ENCODE data around the gene TALDO1. TPM values are rescaled to one million over a fixed set of nuclear protein-coding genes. Genes with fewer than 3 reads are reported as not detected.
A peak's percentile ranks its signal among the peaks of the same experiment; 100 is the strongest.

TALDO1 gene
- total RNA-seq, 2 experiments from 2014 or later, result 199 to 206 TPM

- peak overlapping the region; percentile 79 for H3K27ac Mint-ChIP-seq
- DNase-seq (no peak), ATAC-seq (ENCODE audit: low read depth) (no peak)
- H3K27me3 Mint-ChIP-seq, result no peaks in the 10 kb centered on the region
- H3K36me3 Mint-ChIP-seq, result peaks cover 14% of the 10 kb centered on the region
- POLR2A ChIA-PET, result interaction anchor here (0.8 to 1.3 kb wide), 2 partner anchors 8 to 30 kb away, joined by 3 to 21 read pairs; partner anchors contain the start of gene PNPLA2
- H3K4me1 Mint-ChIP-seq, result peaks cover 26% of the 10 kb centered on the region
- no peaks in the 10 kb centered on the region for H3K9me3 Mint-ChIP-seq
- H3K4me3 Mint-ChIP-seq, result peak overlapping the region; percentile 91
Observed at GRCh38 chr11:811446-812245, 64.4 kb downstream of the TALDO1 start.

- POLR2A ChIA-PET, result interaction anchor here (1.1 kb wide), 1 partner anchor 20 kb away, joined by 4 read pairs; the partner anchor contains the start of gene CD151
- Mint-ChIP-seq H3K36me3 (peaks cover 14% of the 10 kb centered on the region), H3K9me3 (no peaks in the 10 kb centered on the region), H3K27me3 (no peaks in the 10 kb centered on the region), H3K27ac (peak overlapping the region; percentile 45), H3K4me1 (peaks cover 26% of the 10 kb centered on the region), H3K4me3 (no peak overlapping the region)
- ATAC-seq (ENCODE audit: low read depth), result no peak
- DNase-seq, result no peak
Observed at GRCh38 chr11:812390-812789, 65.1 kb downstream of the TALDO1 start.

- H3K27me3 Mint-ChIP-seq, result no peaks in the 10 kb centered on the region
- ATAC-seq (ENCODE audit: low read depth) (no peak), DNase-seq (no peak)
- H3K4me1 Mint-ChIP-seq, result peaks cover 23% of the 10 kb centered on the region
- H3K4me3 Mint-ChIP-seq, result no peak overlapping the region
- H3K27ac Mint-ChIP-seq, result no peak overlapping the region
- POLR2A ChIA-PET, result interaction anchor here (1.1 kb wide), 1 partner anchor 20 kb away, joined by 4 read pairs; the partner anchor contains the start of gene CD151
- no peaks in the 10 kb centered on the region for H3K9me3 Mint-ChIP-seq
- H3K36me3 Mint-ChIP-seq, result peaks cover 14% of the 10 kb centered on the region
Observed at GRCh38 chr11:813072-813455, 65.8 kb downstream of the TALDO1 start.

GRCh38 chr11:813456-814096 is 66.3 kb downstream of the TALDO1 start:
- H3K27ac Mint-ChIP-seq, result no peak overlapping the region
- H3K4me1 Mint-ChIP-seq, result peaks cover 21% of the 10 kb centered on the region
- peaks cover 14% of the 10 kb centered on the region for H3K36me3 Mint-ChIP-seq
- H3K9me3 Mint-ChIP-seq, result no peaks in the 10 kb centered on the region
- no peak for DNase-seq
- H3K4me3 Mint-ChIP-seq, result no peak overlapping the region
- H3K27me3 Mint-ChIP-seq, result no peaks in the 10 kb centered on the region
- POLR2A ChIA-PET, result interaction anchor here (1.1 kb wide), 1 partner anchor 19 kb away, joined by 4 read pairs; the partner anchor contains the start of gene CD151
- ATAC-seq (ENCODE audit: low read depth), result no peak

Other genes starting within 250 kb of the TALDO1 start
- gene RNH1, start 240.2 kb upstream of the TALDO1 start, total RNA-seq, result 10 to 100 TPM; 88.9 to 93.2 TPM
- 10 to 100 TPM; 47.6 to 49.9 TPM for gene HRAS, start 211.9 kb upstream of the TALDO1 start, total RNA-seq
- gene LRRC56, start 209.9 kb upstream of the TALDO1 start, total RNA-seq, result 1 to 10 TPM; 4.3 to 4.7 TPM
- gene LMNTD2, start 186.7 kb upstream of the TALDO1 start, total RNA-seq, result 1 to 10 TPM; 2.5 to 2.7 TPM
- 10 to 100 TPM; 36.5 to 41.0 TPM for gene RASSF7, start 186.5 kb upstream of the TALDO1 start, total RNA-seq
- 10 to 100 TPM; 55.4 to 58.9 TPM for gene PHRF1, start 171.0 kb upstream of the TALDO1 start, total RNA-seq
- gene IRF7, start 131.5 kb upstream of the TALDO1 start, total RNA-seq, result 100 to 1,000 TPM; 160 to 165 TPM
- gene CDHR5, start 122.5 kb upstream of the TALDO1 start, total RNA-seq, result not detected
- gene SCT, start 120.3 kb upstream of the TALDO1 start, total RNA-seq, result not detected
- under 1 TPM; 0.51 to 0.72 TPM for gene DRD4, start 110.2 kb upstream of the TALDO1 start, total RNA-seq
- gene DEAF1, start 52.2 kb upstream of the TALDO1 start, total RNA-seq, result 10 to 100 TPM; 33.1 to 36.0 TPM
- gene TMEM80, start 51.6 kb upstream of the TALDO1 start, total RNA-seq, result 10 to 100 TPM; 38.9 to 39.7 TPM
- 10 to 100 TPM; 19.0 to 24.5 TPM for gene EPS8L2, start 41.2 kb upstream of the TALDO1 start, total RNA-seq
- 10 to 100 TPM; 59.8 to 62.4 TPM for gene GATD1, start 30.0 kb downstream of the TALDO1 start, total RNA-seq
- gene CEND1, start 42.6 kb downstream of the TALDO1 start, total RNA-seq, result under 1 TPM in 1 of 2 experiments, not detected in 1; 0.37 TPM
- 10 to 100 TPM; 35.1 to 35.8 TPM for gene SLC25A22, start 50.8 kb downstream of the TALDO1 start, total RNA-seq
- gene PIDD1, start 57.8 kb downstream of the TALDO1 start, total RNA-seq, result 10 to 100 TPM; 53.4 to 53.6 TPM
- gene RPLP2, start 62.5 kb downstream of the TALDO1 start, total RNA-seq, result 1,000 to 10,000 TPM; 2,888 to 3,019 TPM
- gene PNPLA2, start 71.5 kb downstream of the TALDO1 start, total RNA-seq, result 100 to 1,000 TPM; 110 to 125 TPM
- 10 to 100 TPM; 10.5 to 11.2 TPM for gene CRACR2B, start 80.5 kb downstream of the TALDO1 start, total RNA-seq
- 10 to 100 TPM; 36.4 to 37.4 TPM for gene CD151, start 85.5 kb downstream of the TALDO1 start, total RNA-seq
- gene POLR2L, start 95.1 kb downstream of the TALDO1 start, total RNA-seq, result 10 to 100 TPM; 76.7 to 78.9 TPM
- 10 to 100 TPM; 19.0 to 20.3 TPM for gene TSPAN4, start 95.4 kb downstream of the TALDO1 start, total RNA-seq
- gene CHID1, start 163.3 kb downstream of the TALDO1 start, total RNA-seq, result 10 to 100 TPM; 39.7 to 47.9 TPM
- gene AP2A2, start 178.4 kb downstream of the TALDO1 start, total RNA-seq, result 10 to 100 TPM; 49.1 to 52.1 TPM